GM06990 (cell line): ENCODE results near the gene PRPF6.
"Not testable (repeated sequence)": the region's sequence is repeated elsewhere in the genome, so short reads cannot be mapped to it uniquely, and the experiment has no call there.

Experiments used
- DNase-seq: peaks from one replicate; pipeline ENCODE4 v3.0.0-alpha.2; 2011; ENCODE audit not compliant: insufficient read length; ENCODE audit errors: extremely low read depth
- H3K27me3 ChIP-seq: replicated peaks from 2 replicates; pipeline ENCODE4 v1.6.0; 2011; ENCODE audit warnings: low read length; ENCODE audit not compliant: control insufficient read depth, insufficient read depth
- H3K36me3 ChIP-seq: 2 replicates; pipeline ENCODE4 v1.5.1; 2011; ENCODE audit warnings: low read length; ENCODE audit not compliant: control insufficient read depth, insufficient read depth
- H3K4me3 ChIP-seq: replicated peaks from 2 replicates; pipeline ENCODE4 v1.5.1; 2011; ENCODE audit warnings: low read depth, mild to moderate bottlenecking, control low read depth, low read length
- TF ChIP-seq, protein P1 (sequence below): IDR thresholded peaks from 2 replicates; pipeline ENCODE4 v1.5.1; 2011; ENCODE audit warnings: low read length, control low read depth, mild to moderate bottlenecking, inconsistent platforms; ENCODE audit not compliant: insufficient read depth, poor library complexity, severe bottlenecking

Gene PRPF6

DNA sequence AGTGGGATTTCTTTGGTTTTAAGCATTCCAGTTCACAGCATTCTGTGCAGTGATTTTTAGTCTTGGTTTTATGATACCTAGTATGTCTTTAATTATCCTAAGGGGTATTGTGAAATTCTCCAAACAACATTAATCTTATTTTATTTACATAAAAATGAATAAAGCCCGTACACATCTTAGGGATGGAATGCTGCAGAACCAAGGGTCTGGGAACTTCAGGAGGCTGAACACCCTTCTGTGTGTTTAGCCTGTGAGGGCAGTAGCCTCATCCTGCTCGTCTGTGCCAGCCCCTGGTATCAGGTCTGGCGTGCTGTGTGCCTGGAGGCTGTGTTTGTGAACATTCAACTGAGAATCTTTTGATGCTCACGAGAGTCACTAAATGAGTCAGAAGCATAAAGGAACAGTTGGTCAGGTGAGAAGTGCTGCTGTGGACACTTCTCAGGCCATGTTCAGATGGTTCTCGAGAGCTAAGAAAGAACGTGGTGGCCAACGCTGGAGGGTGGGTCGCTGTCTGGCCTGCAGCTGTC lies 29.8 kb downstream of the PRPF6 start:
- DNase-seq: no peak
- peaks cover 40% of the 10 kb centered on the region for H3K36me3 ChIP-seq
- no peak overlapping the region for H3K4me3 ChIP-seq
- TF ChIP-seq, protein P1, sequence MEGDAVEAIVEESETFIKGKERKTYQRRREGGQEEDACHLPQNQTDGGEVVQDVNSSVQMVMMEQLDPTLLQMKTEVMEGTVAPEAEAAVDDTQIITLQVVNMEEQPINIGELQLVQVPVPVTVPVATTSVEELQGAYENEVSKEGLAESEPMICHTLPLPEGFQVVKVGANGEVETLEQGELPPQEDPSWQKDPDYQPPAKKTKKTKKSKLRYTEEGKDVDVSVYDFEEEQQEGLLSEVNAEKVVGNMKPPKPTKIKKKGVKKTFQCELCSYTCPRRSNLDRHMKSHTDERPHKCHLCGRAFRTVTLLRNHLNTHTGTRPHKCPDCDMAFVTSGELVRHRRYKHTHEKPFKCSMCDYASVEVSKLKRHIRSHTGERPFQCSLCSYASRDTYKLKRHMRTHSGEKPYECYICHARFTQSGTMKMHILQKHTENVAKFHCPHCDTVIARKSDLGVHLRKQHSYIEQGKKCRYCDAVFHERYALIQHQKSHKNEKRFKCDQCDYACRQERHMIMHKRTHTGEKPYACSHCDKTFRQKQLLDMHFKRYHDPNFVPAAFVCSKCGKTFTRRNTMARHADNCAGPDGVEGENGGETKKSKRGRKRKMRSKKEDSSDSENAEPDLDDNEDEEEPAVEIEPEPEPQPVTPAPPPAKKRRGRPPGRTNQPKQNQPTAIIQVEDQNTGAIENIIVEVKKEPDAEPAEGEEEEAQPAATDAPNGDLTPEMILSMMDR: no peak
- no peaks in the 10 kb centered on the region for H3K27me3 ChIP-seq

DNA sequence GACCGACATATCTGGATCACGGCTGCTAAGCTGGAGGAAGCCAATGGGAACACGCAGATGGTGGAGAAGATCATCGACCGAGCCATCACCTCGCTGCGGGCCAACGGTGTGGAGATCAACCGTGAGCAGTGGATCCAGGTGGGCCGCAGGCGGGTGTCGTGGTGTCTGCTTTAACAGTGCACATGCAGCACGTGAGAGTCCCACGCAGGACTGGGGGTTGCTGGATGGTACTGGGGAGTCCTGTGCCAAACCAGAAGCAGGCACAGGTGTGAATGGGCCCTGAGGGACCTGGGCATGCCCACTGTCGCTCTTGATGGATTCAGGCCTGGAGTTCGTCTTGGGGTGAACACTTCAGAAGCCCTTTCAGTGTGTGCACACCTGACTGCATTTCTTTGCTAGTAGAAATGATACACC lies 30.4 kb downstream of the PRPF6 start:
- TF ChIP-seq, protein P1: no peak
- H3K4me3 ChIP-seq: no peak overlapping the region
- H3K27me3 ChIP-seq: no peaks in the 10 kb centered on the region
- peaks cover 38% of the 10 kb centered on the region for H3K36me3 ChIP-seq
- no peak for DNase-seq

- not testable (repeated sequence) for H3K4me3 ChIP-seq, DNase-seq, H3K27me3 ChIP-seq
- H3K36me3 ChIP-seq: peaks cover 34% of the 10 kb centered on the region
Observed at GRCh38 chr20:64012385-64013154, 31.6 kb downstream of the PRPF6 start.

GRCh38 chr20:64015635-64016034 lies 34.7 kb downstream of the PRPF6 start:
- DNase-seq: no peak
- H3K36me3 ChIP-seq: peaks cover 26% of the 10 kb centered on the region
- H3K4me3 ChIP-seq: no peak overlapping the region
- TF ChIP-seq, protein P1: no peak
- H3K27me3 ChIP-seq: no peaks in the 10 kb centered on the region

DNA sequence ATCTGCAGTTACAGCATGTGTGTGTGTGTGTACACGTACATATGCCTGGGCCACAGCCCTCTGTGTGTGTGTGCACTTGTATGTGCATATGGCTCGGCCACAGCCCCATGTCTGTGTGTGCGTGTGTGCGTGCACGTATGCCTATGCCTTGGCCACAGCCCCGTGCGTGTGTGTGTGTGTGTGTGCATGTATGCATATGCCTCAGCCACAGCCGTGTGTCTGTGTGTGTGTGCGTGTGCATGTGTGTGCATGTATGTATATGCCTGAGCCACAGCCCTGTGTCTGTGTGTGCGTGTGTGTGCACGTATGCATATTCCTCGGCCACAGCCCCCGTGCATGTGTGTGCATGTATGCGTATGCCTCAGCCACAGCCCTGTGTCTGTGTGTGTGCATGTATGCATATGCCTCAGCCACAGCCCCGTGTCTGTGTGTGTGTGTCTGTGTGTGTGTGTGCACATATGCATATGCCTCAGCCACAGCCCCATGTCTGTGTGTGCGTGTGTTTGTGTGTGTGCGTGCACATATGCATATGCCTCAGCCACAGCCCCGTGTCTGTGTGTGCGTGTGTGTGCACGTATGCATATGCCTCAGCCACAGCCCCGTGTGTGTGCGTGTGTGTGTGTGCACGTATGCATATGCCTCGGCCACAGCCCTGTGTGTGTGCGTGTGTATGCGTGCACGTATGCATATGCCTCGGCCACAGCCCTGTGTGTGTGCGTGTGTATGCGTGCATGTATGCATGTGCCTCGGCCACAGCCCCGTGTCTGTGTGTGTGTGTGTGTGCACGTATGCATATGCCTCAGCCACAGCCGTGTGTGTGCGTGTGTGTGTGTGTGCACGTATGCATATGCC lies 40.4 kb downstream of the PRPF6 start:
- no peak for DNase-seq
- Histone ChIP-seq H3K4me3 (no peak overlapping the region), H3K36me3 (peaks cover 52% of the 10 kb centered on the region), H3K27me3 (no peaks in the 10 kb centered on the region)
- TF ChIP-seq, protein P1: no peak
